ENCODE data around the gene UNC119B.

UNC119B gene

GRCh38 chr12:120739821-120740613, 29.8 kb downstream of the UNC119B start:
- no peak for DNase-seq (ENCODE audit: low read depth in 2 of 2)

DNA sequence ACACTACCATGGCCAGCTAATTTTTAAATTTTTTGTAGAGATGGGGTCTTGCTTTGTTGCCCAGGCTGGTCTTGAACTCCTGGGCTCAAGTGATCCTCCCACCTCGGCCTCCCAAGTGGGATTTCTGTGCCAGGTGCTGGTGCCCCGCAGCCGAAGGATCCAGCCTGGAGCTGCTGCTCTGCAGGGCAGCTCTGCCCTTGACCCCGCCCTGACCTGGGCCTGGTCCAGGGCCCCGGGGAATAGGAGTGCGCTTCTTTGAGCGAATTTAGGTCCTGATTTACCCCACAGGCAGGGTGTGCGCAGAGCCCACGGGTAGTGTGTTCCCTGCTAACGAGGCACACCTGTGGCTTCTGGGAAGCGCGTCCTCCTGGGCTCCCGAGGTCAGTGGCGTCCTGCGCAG, 30.6 kb downstream of the UNC119B start:
- DNase-seq (ENCODE audit: low read depth in 2 of 2) = no peak

- no peak for DNase-seq (ENCODE audit: low read depth in 2 of 2)
Measured at GRCh38 chr12:120741476-120742421, 31.5 kb downstream of the UNC119B start.

DNA sequence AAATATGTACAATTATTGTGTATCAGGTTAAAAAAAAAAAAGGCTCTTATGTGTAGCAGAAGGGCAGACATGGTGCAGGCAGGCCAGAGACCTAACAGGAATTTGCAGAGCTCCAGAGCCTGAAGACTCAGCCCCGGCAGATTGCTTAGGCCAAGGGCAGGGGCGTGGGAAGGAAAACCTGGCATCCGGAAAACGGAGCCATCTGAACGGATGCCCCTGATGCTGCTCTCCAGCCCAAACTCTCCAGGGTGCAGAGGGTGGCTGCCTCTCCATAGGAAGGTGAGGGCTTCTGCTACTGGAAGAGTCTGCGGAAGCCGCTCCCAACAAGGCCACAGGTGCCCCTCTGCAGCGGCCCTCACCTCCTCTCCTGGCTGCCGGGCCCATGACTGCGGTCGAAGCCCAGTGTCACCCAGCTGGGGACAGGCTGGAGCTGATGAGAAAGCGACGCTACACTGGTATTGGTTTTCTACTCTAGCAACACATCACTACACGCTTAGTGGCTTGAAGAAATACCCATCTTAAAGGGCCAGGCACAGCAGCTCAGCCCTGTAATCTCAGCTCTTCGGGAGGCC, 34.8 kb downstream of the UNC119B start:
- DNase-seq (ENCODE audit: low read depth in 2 of 2) = no peak

- DNase-seq (ENCODE audit: low read depth in 2 of 2) = no peak
Measured at GRCh38 chr12:120748242-120748641, 38.0 kb downstream of the UNC119B start.

DNA sequence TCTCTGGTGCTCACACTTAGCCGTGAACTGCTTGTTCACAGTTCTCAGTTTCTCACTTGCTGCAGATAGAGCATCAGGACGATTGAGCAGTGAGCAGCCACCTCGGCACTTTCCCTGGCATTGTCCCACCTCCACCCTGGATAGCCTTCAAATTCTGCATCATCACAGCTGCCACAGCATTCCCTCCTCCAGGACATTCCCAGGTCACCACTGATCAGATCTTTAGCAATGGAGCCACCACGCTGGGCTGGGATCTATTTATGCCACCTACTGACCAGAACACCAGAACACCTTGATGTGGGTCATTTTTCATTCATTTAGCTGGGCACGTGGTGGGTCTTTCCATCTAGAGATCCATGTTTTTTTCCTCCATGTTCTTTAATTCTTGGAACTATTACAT, 39.0 kb downstream of the UNC119B start:
- no peak for DNase-seq (ENCODE audit: low read depth in 2 of 2)

DNA sequence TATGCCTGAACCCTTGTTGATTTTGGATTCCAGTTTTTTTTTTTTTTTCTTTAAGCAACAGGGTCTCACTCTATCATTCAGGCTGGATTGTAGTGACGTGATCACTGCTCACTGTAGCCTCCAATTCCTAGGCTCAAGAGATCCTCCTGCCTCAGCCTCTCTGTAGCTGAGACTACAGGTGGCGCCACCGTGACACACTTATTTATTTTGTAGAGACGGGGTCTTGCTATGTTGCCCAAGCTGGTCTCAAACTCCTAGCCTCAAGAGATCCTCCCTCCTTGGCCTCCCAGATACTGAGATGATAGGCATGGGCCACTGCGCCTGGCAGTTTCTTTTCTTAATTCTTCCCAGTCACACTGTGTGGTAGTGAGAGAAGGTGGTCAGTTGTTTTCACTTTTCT, 40.5 kb downstream of the UNC119B start:
- DNase-seq (ENCODE audit: low read depth in 2 of 2) = no peak

- DNase-seq (ENCODE audit: low read depth in 2 of 2) = no peak
Measured at GRCh38 chr12:120751389-120751788, 41.1 kb downstream of the UNC119B start.

DNA sequence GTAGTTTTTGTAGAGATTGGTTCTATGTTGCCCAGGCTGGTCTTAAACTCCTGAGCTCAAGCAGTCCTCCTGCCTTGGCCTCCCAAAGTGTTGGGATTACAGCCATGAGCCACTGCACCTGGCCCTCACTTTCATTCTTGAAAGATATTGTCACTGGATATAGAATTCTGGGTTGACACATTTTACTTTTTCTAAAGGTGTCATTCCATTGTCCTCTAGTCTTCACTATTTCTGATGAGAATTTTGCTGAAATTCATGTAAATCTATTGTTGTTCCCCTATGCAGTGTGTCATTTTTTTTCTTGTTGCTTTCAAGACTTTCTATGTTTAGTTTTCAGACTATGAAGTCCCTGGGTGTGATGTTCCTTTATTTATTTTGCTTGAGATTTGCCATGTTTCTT, 44.5 kb downstream of the UNC119B start:
- DNase-seq (ENCODE audit: low read depth in 2 of 2) = no peak

- DNase-seq (ENCODE audit: low read depth in 2 of 2) = no peak
Measured at GRCh38 chr12:120755269-120755668, 45.0 kb downstream of the UNC119B start.

DNA sequence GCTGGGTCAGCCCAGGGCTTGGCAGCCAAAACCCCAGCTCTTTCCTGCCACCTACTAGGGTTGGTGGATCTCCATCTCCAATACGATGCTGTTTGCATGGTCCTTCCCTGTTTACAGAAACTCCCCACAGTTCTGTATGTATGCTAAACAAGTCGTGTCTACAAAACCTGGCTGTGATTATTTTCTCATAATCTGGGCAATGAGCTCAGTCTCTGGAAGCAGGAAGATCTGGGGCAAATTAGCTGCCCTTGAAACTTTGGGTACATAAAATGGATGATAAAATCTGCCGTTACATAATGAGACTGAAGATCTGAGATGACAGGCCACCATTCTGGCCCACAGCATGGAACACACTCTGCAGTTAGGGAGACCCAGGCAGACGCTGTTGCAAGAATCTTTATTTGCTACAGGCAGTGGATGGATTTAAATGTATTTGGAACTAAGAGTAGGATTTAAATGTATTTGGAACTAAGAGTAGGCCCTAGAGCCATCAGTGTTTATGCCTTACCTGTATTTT, 47.0 kb downstream of the UNC119B start:
- no peak for DNase-seq (ENCODE audit: low read depth in 2 of 2)

DNA sequence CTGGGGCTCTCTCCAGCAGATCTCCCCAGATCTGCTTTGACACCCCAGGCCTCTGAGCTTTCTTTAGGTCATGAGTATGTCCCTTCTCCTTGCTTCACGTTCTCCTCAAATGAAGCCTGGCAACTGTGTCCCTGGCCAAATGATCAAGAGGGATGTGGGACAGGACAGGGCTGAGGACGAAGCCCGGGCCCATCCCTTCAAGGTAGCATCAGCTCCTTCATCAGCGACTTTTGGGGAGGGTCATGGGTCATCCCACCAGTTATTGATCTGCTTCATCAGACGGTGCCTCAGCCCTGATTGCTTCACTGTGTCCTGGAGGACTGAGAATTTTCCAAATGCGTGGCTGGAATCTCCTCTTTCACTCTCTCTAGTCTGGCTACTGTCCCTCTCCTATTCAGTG, 47.7 kb downstream of the UNC119B start:
- no peak for DNase-seq (ENCODE audit: low read depth in 2 of 2)

DNA sequence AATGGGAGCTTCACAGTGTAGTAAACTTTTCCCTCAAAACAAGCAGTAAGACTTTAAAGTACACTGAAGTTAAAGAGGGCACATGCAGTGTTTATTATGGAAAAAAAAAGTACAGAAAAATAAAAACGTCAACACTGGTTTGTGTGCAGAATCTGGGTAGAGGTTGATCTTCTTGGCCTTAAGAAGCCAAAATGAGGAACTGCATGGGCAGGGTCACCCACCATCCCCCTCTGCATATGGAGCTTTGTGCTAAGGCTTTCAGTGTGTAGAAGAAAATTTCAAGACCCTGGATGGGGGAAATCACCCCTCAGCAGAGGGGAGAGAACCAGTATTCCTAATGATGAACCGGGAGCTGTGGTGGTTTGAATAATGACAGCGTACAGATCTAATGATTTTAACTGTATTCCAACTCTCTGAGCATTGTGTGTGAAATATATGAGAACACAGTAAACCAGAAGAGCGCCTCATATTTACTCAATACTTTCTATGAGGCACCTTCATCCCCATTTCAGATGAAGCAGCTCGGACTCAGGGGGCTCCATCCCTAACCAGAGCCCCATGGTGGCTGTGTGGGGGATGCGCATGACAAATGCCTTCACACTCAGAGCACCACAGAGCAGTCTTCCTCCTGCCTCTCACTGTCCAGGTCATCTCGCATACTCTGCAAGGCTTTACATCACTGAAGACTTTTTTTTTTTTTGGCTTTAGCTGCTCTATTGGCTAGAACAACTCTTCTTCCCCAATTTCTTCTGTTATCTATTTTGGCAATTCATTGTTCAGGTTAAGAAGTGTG, 48.7 kb downstream of the UNC119B start:
- DNase-seq (ENCODE audit: low read depth in 2 of 2) = no peak

DNA sequence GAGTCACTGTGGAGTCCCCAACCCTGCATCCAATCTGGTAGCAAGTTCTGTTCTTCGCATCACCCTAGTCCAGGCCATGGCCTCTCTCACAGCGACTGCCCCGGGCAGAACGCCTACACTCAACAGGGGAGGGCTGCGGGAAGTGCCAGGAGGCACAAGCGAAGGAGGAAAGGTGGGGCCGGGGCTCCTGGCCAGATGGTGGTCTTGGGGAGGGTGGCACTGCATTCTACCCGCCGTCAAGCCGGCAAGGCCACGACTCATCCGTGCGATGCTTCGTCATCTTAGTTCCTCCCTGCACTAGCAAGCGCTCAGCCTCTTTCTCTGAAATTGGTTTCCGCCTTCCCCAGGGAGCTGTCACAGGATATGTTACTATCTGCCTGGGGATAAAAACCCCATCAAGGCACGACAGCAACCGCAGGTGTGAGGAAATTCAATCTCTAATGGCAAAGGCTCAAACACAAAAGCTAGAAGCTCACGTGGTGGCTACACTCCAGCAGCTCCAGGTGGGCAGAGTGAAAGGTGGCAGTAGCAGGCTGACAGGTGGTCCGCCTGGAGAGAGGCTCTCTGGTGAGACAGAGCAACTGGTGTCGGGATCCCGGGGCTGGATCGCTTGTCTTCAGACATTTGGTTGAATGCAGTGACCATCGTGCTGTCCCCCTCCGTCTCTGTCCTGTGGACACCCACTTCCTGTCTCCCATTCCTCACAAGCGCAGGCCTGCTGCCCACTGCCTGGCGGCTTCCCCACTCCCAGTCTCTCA, 49.5 kb downstream of the UNC119B start:
- no peak for DNase-seq (ENCODE audit: low read depth in 2 of 2)

GRCh38 chr12:120760349-120761254, 50.3 kb downstream of the UNC119B start:
- no peak for DNase-seq (ENCODE audit: low read depth in 2 of 2)

- no peak for DNase-seq (ENCODE audit: low read depth in 2 of 2)
Measured at GRCh38 chr12:120761519-120761934, 51.3 kb downstream of the UNC119B start.

DNA sequence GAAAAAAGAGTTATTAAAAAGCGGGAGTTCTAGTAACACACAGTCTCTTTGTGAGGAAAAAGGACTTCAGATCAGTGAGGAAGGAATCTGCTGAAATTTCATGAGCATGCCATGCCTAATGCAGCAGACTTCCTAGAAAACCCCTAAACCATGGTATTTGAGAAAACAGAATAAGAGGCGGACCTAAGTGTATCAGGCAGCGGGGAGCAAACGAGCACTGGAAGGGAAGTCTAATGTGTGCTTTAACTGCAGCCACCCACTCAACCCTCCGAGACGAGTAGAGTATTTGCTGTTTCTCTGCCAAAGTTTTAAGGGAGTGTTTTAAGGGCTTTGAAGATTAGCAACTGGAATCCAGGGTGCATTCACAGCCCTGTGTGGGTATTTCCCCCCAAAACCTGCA, 51.8 kb downstream of the UNC119B start:
- no peak for DNase-seq (ENCODE audit: low read depth in 2 of 2)

- no peak for DNase-seq (ENCODE audit: low read depth in 2 of 2)
Measured at GRCh38 chr12:120763250-120763649, 53.0 kb downstream of the UNC119B start.

GRCh38 chr12:120764816-120765215, 54.6 kb downstream of the UNC119B start:
- no peak for DNase-seq (ENCODE audit: low read depth in 2 of 2)

DNA sequence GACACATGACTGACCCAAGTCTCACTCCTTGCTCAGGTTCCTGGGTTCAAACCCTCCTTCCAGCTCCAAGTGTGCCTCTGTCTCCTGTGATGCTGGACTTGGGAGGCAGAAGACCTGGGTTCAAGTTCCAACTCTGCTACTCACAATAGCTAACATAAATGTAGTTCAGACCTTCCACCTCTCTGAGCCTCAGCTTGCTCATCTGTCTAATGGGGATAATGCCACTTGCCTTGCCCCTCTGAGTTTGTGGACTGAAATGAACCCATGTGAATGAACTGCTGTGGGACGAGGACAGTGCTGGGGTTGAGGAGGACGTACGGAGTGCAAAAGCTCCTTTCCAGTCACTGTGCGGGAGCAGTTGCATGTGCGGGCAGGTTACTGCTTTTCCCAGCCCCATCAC, 56.3 kb downstream of the UNC119B start:
- no peak for DNase-seq (ENCODE audit: low read depth in 2 of 2)
